HG03135 (cell line): ENCODE measurements around the gene ZNF618.

Experiments
- ATAC-seq: cut with Tn5 transposase; IDR thresholded peaks from one replicate; pipeline ENCODE4 v1.9.1; 2021; ENCODE audit warnings: mild to moderate bottlenecking, moderate library complexity; ENCODE audit not compliant: unreplicated experiment

The ZNF618 gene

DNA sequence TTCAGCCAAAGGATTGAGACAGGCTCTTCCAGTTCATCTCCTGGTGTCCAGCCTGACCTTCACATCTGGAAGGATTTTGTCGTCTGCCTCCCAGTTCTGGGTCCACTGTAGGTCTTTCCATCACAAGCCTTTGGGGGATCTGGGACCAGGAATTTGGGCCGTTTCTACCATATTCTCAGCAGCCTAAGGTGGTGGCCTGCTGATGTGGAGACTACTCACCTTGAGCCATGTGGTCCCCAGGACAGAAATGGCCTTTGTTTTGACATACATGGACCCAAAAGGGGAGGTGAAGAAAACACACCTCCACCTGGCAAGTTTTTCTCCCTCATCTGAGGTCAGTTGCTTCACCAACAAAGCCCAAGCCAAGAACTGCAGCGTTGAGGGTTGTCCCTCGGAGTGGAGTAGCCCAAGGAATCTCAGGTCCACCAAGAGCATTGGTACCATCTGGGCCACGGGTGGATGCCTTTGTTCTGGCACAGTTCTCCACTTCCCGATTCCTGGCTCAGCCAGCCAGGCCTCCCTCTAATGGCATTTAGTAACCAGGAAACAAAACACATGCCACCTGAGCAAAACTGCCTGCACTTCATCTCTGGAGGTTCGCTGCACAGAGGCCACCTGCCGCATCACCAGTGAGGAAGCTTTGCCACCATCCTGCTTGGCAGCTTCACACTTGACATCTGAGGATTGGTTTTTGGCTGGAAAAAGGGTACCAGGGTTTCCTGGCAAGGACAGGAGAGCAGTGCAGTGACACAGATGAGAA is 177.3 kb downstream of the ZNF618 start:
- ATAC-seq, result no peak

- no peak for ATAC-seq
Measured at GRCh38 chr9:114054191-114054690, 178.1 kb downstream of the ZNF618 start.

DNA sequence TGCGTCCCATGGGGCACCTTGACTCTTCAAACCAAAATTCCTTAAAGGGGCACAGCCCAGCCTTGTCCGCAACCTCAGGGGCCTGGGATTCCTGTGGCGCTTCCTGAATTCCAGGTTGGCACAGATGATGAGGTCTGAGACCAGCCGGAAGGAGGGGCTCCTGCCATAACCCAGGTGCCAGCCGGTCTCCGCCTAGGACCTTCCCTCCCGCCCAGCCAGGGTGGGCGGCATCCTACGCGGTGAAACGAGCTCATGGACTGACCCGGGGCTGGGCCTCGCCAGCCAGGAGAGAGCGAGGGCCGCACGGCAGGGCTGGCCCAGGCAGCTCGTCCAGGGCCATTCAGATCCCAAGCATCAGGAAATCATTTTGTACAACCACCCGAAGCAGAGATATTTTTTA is 179.0 kb downstream of the ZNF618 start:
- no peak for ATAC-seq

DNA sequence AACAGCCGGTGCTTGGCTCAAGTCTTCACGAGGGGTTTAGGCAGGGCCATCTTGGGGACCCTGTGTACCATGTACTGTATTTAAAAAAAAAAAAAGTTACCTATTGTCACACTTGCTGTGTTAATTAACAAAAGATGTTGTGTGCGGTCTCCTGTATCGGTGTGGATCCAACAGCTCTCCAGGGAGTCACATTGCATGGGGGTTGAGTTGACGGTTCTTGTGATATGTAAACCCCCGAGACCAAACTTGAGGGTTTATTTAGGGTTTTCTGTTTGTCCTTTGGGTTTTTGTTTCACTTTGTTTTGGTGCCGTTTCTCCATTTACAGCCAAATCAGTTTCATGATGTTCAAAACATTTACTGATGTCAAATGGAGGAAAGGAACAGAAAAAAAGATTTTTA is 179.8 kb downstream of the ZNF618 start:
- ATAC-seq, result no peak

DNA sequence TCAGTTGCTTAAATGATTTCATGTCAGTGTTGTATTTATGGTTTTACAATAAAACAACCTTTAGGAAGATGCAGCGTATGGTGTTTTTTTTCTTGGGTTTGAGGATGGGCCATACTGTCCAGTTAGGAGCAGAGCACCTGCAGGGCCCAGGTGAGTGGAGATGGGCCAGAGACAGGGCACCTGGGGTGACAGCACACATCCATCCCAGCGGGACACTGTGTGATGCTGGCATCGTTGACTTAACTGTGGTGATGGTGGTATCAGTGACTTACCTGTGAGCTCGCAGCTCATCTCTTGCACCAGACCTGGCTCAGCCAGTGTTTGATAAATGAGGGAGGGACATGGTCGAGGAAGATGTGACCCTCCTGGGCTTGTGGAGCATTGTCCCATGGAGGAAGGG is 180.4 kb downstream of the ZNF618 start:
- ATAC-seq, result no peak

GRCh38 chr9:114057161-114057885 is 181.2 kb downstream of the ZNF618 start:
- ATAC-seq, result no peak

DNA sequence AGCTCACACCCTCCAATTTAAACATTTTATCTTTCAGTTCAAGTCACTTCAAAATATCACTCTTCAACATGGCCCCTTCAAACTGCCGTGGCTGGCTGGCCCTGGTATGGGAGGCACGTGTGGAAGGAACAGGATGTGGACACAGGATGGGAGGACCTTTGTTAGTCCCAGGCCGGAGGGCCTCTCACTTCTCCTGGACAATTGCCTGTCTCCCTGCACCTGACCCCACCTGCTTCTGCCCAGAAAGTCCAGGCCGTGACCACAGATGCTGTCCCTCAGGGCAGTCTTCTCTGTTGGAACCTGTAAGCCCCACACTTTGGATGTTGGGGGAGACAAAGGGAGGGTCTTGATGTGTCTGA is 182.6 kb downstream of the ZNF618 start:
- ATAC-seq, result no peak

- ATAC-seq, result no peak
Measured at GRCh38 chr9:114059047-114059803, 183.1 kb downstream of the ZNF618 start.

GRCh38 chr9:114060070-114060469 is 184.0 kb downstream of the ZNF618 start:
- ATAC-seq, result no peak

GRCh38 chr9:114060711-114061110 is 184.6 kb downstream of the ZNF618 start:
- no peak for ATAC-seq

GRCh38 chr9:114061292-114061691 is 185.2 kb downstream of the ZNF618 start:
- ATAC-seq, result no peak

DNA sequence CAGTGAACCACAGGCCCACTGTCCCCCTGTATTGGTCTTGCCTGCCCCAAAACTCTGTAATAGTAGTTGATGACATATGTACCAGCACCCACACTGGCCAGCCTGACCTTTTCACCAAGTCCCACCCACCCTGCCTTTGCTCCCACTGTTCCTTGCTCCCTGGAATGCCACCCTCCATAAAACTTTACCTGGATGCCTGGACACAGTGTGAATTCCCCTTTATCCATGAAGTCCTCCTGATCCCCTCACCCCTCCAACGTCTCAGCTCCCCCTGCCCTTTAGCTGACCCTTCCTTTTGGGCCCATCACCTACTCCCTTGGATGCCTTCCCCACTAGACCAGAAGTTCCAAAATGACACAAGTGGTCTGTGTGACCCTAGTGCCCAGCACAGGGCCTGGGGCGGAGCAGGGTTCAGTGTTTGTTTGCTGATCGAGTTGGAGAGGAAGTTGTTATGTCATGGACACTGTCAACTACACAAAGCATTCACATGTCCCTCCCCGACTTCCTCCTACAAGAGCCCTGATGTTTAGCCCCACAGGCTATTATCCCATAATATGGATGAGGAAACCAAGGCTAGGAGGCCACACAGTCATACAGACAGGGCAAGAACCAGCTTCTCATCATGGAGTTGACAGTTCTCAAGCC is 185.8 kb downstream of the ZNF618 start:
- ATAC-seq, result no peak

- ATAC-seq, result no peak
Measured at GRCh38 chr9:114065304-114065703, 189.2 kb downstream of the ZNF618 start.

- ATAC-seq, result no peak
Measured at GRCh38 chr9:114069476-114070187, 193.5 kb downstream of the ZNF618 start.

DNA sequence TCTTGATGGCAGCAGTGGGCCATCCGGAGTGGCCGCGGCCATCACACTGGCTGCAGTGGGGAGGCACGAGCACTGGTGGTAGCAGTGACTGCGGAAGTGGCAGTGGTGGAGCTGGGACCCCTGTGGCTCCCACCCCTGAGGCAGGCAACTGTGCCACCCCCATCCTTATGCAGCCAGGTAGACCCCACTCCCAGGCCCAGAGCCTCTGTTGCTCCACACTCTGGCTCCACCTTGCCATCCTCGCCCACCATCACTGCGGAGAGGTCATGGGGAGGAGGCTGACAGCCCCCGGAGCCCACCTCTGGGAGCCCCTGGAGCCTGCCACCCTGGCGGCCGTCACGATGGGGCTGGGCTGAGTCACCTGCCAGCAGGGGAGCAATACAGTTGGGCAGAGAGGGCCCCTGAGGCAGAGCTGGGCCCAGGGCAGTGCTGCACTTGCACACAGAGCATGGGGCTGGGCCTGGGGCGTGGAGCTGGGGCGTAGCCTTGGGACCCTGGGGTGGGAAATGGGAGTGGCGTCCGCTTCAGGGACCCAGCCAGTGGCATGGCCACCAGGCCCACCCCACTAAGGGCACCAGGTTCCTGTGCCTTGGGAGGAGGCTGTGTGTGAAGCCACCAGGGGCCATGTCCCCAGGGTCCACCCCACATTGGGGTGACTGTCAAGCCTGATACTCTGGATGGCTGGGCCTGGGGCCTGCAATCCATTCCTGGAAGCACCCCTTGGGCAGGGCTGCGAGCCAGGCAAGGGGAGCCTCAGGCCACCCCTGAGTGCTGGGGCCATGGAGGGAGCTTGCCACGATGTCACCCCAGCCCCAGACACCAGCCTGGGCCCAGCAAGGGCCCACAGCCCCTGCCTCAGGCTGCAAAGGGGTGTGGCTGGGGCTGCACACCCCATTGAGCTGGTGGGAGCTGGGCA is 194.3 kb downstream of the ZNF618 start:
- no peak for ATAC-seq

DNA sequence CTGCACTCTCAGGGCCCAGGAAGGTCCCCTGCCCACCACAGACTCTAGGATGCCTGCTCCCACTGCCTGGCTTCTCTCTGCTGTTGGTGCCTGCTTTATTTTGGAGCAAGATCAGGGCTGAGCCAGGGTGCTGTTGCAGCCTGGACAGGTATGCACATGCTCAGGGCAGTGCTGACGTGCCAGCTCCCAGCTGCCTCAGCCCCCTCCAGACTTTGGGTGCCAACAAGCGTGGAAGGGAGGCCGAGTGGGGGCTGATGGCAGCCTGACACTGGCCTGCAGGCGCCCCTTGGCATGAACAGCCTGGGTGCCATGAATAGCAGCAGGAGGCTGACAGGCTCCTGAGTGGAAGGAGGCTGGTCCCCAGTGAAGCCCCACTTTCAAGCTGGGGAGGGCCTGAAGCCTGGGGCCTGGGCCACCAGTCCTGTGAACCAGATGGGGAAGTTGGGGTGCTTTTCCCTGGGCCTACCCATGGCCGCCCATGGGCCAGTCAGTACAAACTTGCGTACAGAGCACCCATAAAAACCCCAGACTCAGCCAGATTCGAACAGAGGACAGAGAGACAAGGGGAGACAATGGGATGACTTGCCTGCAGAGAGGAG is 195.2 kb downstream of the ZNF618 start:
- ATAC-seq, result no peak

DNA sequence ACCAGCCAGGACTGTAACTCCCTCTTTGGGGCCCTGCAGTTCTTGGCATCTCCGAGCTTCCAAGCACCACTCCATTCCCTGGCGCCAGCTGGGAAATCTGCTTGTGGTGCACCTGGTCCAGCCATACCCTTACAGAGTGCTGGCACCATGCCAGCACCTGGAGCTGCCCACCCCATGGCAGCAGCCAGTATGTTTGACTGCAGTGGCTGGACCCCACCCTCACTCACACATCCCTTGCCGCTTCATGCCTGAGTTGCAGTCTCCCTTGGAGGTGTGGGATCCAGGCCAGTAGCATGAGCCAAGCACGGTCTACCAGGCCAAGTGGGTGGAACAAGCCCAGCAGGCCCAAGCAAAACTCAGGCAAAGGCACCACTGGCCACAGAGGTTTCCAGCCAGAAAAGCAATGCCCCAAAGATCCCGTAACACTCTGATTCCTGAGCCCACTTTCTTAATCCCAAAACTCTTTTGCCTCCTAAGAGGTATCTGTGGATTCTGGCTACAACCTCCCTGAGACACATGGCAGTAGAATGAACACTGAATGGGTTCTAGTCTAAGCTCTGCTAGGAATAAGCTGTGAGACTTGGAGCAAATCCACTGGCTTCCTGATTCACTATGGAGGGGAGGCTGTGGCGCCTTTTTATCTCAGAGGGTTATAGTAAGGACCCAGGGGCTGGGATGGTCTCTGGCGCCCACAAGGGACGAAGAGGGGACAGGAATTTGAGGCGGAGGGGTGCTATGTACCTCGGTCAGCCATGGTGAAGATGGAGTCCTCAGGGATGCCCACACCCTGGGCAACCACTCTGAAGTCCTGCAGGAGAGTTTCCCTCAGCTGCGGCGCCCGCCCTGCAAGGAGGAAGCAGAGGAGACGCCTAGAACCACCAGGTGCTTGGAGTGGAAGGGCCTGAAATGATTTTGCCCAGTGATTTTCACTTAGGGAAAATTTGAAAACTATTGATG is 196.4 kb downstream of the ZNF618 start:
- ATAC-seq, result no peak

DNA sequence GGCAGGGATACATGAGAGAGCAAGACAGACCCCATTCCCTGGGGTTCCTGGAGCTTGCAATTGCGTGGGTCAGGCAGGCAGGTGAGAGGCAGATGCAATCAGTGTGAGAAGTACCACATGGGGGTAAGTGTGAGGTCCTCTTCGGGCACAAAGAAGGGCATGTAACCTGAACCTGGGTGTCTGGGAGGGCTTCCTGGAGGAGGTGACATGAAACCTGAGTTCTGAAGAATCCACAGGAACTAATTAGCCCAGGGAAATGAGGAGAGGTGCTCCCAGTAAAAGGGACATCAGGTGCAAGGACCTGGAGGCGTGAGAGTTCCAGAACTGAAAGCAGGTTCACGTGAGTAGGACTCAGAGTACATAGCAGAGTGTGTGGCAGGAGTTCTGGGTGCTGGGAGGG is 199.5 kb downstream of the ZNF618 start:
- no peak for ATAC-seq
